SW480 (cell line): Measurements from ENCODE around the gene ZNFX1.
"Not testable (repeated sequence)": the region's sequence is repeated elsewhere in the genome, so short reads cannot be mapped to it uniquely, and the experiment has no call there.

Experiments
- DNase-seq: peaks from one replicate; pipeline ENCODE4 v3.0.0-alpha.2; 2016; ENCODE audit warnings: low spot score

Gene ZNFX1

DNA sequence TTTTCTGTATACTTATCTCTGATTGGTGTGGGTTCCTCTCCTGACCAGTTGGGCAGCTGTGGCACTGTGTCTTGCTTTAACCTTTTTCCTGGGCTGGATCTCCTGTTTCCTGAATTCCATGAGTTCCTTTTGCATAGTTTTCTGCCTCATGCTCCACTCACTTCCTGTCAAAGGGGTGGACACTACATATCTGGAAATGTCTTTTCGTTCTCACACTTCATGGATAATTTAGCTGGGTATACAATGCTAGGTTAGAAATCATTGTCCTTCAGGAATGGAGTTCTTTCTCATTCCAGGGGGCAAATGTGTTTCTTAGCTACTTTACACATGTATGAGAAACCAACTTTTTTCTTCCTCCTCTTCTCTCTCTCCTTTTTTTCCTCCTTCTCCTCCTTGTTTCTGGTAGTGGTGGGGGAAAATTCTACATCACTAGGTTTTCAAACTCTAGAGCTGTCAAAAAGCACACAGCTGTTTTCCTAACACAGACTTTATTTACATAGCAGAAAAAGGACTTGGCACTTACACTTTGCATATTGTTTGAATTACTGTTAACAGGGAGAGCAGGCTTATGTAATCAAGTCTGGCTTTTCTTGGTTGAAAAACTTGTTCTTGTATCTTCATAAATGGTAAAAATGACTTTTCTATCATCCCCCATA, 67.6 kb downstream of the ZNFX1 start:
- DNase-seq = no peak

DNA sequence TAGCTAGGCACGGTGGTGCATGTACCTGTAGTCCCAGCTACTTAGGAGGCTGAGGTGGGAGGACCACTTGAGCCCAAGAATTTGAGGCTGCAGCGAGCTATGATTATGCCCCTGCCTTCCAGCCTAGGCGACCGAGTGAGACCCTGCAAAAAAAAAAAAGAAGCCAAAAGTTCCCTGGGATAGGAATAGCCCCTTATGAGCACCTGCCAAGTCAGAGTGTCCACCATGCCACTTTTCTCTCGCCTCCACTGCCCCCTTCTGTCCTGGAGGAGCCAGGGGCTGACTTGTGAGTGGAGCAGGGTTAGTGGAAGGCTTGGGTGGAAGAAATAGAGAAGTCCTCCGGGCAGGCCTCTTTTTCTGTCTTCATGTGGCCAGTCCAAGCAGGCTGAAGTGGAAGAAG, 70.8 kb downstream of the ZNFX1 start:
- no peak for DNase-seq

DNA sequence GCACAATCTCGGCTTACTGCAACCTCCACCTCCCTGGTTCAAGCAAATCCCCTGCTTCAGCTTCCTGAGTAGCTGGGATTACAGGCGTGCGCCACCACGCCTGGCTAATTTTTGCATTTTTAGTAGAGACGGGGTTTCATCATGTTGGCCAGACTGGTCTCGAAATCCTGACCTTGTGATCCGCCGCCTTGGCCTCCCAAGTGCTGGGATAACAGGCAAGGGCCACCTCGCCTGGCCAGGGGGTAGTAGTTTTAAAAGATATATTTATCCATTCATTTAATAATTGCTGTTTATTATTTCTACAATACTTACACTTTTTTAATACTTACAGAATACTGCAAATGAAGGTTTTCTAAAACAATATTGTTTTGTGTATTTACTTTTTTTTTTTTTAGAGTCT, 74.1 kb downstream of the ZNFX1 start:
- no peak for DNase-seq

DNA sequence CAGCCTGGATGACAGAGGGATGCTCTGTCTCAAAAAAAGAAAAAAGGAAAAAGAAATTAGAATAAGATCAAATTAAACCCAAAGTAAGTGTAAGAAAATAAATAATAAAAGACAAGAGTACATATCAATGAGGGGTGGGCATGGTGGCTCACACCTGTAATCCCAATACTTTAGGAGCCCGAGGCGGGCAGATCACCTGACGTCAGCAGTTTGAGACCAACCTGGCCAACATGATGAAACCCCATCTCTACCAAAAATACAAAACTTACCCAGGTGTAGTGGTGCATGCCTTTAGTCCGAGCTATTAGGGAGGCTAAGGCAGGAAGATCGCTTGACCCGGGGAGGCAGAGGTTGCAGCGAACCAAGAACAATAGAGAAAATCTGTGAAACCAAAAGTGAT, 74.8 kb downstream of the ZNFX1 start:
- DNase-seq = no peak

DNA sequence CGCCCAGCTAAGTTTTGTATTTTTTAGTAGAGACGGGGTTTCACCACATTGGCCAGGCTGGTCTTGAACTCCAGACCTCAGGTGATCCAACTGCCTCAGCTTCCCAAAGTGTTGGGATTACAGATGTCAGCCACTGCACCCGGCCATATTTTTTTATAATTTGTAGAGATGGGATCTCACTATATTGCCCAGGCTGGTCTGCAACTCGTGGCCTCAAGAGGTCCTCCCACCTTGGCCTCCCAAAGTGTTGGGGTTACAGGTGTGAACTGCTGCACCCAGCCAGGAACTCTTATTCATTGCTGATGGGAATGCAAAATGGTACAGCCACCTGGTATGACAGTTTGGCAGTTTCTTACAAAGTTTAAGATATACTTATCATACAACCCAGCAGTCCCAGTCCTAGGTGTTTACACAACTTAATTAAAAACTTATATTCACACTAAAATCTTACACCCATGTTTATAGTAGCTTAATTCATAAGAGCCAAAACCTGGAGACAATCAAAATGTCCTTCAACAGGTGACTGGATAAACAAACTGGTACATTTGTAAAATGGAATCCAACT, 78.0 kb downstream of the ZNFX1 start:
- no peak for DNase-seq

DNA sequence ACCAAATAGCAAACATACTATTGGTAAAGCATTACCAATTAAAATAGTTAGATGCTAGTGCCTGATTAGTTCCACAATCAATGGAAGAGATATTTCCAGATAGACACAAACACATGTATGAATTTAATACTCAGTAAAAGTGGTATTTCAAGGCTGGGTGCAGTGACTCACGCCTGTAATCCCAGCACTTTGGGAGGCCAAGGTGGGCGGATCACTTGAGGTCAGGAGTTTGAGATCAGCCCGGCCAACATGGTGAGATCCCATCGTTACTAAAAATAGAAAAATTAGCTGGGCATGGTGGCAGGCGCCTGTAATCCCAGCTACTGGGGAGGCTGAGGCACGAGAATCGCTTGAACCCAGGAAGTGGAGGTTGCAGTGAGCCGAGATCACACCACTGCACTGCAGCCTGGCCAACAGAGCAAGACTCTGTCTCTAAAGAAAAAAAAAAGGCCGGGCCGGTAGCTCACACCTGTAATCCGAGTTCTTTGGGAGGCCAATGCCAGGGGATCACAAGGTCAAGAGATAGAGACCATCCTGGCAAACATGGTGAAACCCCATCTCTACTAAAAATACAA, 84.8 kb downstream of the ZNFX1 start:
- not testable (repeated sequence) for DNase-seq
